GM18951 (cell line): ENCODE data around the gene C17orf75.
A peak's percentile ranks its signal among the peaks of the same experiment; 100 is the strongest.
"Not testable (repeated sequence)": the region's sequence is repeated elsewhere in the genome, so short reads cannot be mapped to it uniquely, and the experiment has no call there.

Source experiments
- POLR2A ChIP-seq: IDR thresholded peaks from 4 replicates; pipeline ENCODE4 v1.6.1; 2011; ENCODE audit warnings: mild to moderate bottlenecking; ENCODE audit not compliant: insufficient read length, insufficient read depth; ENCODE audit errors: extremely low read depth
- in situ Hi-C: fragments of 300-500 bp; cut with MboI; formaldehyde crosslinking; loops from one replicate; pipeline ENCODE4 v1.12.0; 2022; ENCODE audit warnings: low sequenced_read_pairs, mixed read lengths, inconsistent platforms; ENCODE audit not compliant: unreplicated experiment

The C17orf75 gene

GRCh38 chr17:32341857-32342602 is at the start of gene C17orf75:
C17orf75 (minus strand) TSS chr17:32342173; CDS start chr17:32342139, 34 bp downstream.
- in situ Hi-C loops = no loop called here

GRCh38 chr17:32388613-32389459 is 46.9 kb upstream of the C17orf75 start:
- in situ Hi-C loops = no loop called here
- TF ChIP-seq POLR2A = no peak

More at GRCh38 chr17:32341857-32342602, at the start of gene C17orf75:
- TF ChIP-seq POLR2A = peak; percentile 81

GRCh38 chr17:32388128-32388527 is 46.2 kb upstream of the C17orf75 start:
- in situ Hi-C loops = not testable (repeated sequence)

- in situ Hi-C loops = no loop called here
- no peak for TF ChIP-seq POLR2A
These were observed 44.9 kb upstream of the C17orf75 start for GRCh38 chr17:32386844-32387243.

GRCh38 chr17:32385971-32386370 is 44.0 kb upstream of the C17orf75 start:
- in situ Hi-C loops = no loop called here
- no peak for TF ChIP-seq POLR2A

GRCh38 chr17:32385121-32385520 is 43.1 kb upstream of the C17orf75 start:
- in situ Hi-C loops = no loop called here
- no peak for TF ChIP-seq POLR2A

- in situ Hi-C loops = no loop called here
- peak; percentile 24 for TF ChIP-seq POLR2A
These were observed 42.0 kb upstream of the C17orf75 start for GRCh38 chr17:32383926-32384434.

- TF ChIP-seq POLR2A = peak; percentile 14
- in situ Hi-C loops = no loop called here
These were observed 40.7 kb upstream of the C17orf75 start for GRCh38 chr17:32382526-32383223.

GRCh38 chr17:32370426-32370825 is 28.5 kb upstream of the C17orf75 start:
- in situ Hi-C loops = no loop called here
- no peak for TF ChIP-seq POLR2A

GRCh38 chr17:32361270-32361669 is 19.3 kb upstream of the C17orf75 start:
- no peak for TF ChIP-seq POLR2A
- in situ Hi-C loops = no loop called here

GRCh38 chr17:32357615-32358014 is 15.6 kb upstream of the C17orf75 start:
- TF ChIP-seq POLR2A = no peak
- in situ Hi-C loops = no loop called here

GRCh38 chr17:32356750-32357149 is 14.8 kb upstream of the C17orf75 start:
- in situ Hi-C loops = no loop called here
- no peak for TF ChIP-seq POLR2A

GRCh38 chr17:32356378-32356743 is 14.4 kb upstream of the C17orf75 start:
- in situ Hi-C loops = no loop called here
- no peak for TF ChIP-seq POLR2A

GRCh38 chr17:32355649-32356377 is 13.8 kb upstream of the C17orf75 start:
- TF ChIP-seq POLR2A = no peak
- in situ Hi-C loops = no loop called here

- in situ Hi-C loops = not testable (repeated sequence)
These were observed 10.8 kb upstream of the C17orf75 start for GRCh38 chr17:32352734-32353133.
